Liver (tissue), 3 donors: Measurements from ENCODE around the gene B3GAT2.

Source experiments
- FOXA2 ChIP-seq: IDR thresholded peaks from 2 replicates; pipeline ENCODE4 v1.6.1; 2016; ENCODE audit warnings: antibody characterized with exemption
- GABPA ChIP-seq, 2 donors: IDR thresholded peaks in 1 of 2; conservative IDR thresholded peaks in 1 of 2; 2 replicates each; pipeline ENCODE4 v1.6.1; 2016; ENCODE audit warnings: antibody characterized with exemption in 2 of 2, mild to moderate bottlenecking in 1 of 2, moderate library complexity in 1 of 2
- NR2F2 ChIP-seq: IDR thresholded peaks from 2 replicates; pipeline ENCODE4 v1.6.1; 2016; ENCODE audit warnings: antibody characterized with exemption
- RXRA ChIP-seq, 2 donors: IDR thresholded peaks; 2 replicates each; pipeline ENCODE4 v1.6.1; 2017 to 2018; ENCODE audit warnings: antibody characterized with exemption in 2 of 2, mild to moderate bottlenecking in 1 of 2
- SP1 ChIP-seq: IDR thresholded peaks from 2 replicates; pipeline ENCODE4 v1.6.1; 2018; ENCODE audit warnings: antibody characterized with exemption, mild to moderate bottlenecking
- TAF1 ChIP-seq: conservative IDR thresholded peaks from 2 replicates; pipeline ENCODE4 v1.6.1; 2016; ENCODE audit warnings: antibody characterized with exemption, mild to moderate bottlenecking
- YY1 ChIP-seq: IDR thresholded peaks from 2 replicates; pipeline ENCODE4 v1.6.1; 2016; ENCODE audit warnings: antibody characterized with exemption, mild to moderate bottlenecking
- TF ChIP-seq, protein P1 (sequence below): fragments of 150-350 bp; IDR thresholded peaks from 2 replicates; pipeline ENCODE4 v1.5.1; 2017; ENCODE audit warnings: improper control_type of control experiment, low read depth, low read length; ENCODE audit not compliant: missing input control
- TF ChIP-seq, protein P2 (sequence below): IDR thresholded peaks from 2 replicates; pipeline ENCODE4 v1.6.1; 2016; ENCODE audit warnings: antibody characterized with exemption, mild to moderate bottlenecking
- TF ChIP-seq, protein P3 (sequence below): IDR thresholded peaks from 2 replicates; pipeline ENCODE4 v1.6.1; 2016; ENCODE audit warnings: antibody characterized with exemption
- TF ChIP-seq, protein P4 (sequence below): IDR thresholded peaks from 2 replicates; pipeline ENCODE4 v1.6.1; 2016; ENCODE audit warnings: antibody characterized with exemption
- TF ChIP-seq, protein P5 (sequence below): IDR thresholded peaks from 2 replicates; pipeline ENCODE4 v1.6.1; 2016; ENCODE audit warnings: antibody characterized with exemption
- donor health status: healthy.
- donor health status: healthy.

DNA sequence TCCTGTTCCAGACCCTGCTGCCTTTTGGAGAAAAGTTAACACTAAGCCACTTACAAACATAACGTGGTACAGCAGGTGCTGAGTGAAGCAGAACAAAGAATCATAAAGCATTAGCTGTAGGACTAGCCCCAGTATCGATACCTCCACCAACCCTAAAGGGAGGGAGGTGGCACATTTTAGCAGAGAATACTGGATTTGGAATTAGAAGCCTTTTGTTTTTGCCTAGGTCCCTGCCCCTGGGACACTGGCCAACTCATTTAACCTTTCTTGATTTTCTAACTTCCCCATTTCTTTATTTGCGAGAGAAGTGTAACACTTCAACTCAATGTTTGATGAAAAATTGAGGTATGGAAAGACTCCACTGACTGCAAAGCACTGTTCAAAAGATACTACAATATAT lies 93.5 kb downstream of the B3GAT2 start:
- TF ChIP-seq, protein P1, sequence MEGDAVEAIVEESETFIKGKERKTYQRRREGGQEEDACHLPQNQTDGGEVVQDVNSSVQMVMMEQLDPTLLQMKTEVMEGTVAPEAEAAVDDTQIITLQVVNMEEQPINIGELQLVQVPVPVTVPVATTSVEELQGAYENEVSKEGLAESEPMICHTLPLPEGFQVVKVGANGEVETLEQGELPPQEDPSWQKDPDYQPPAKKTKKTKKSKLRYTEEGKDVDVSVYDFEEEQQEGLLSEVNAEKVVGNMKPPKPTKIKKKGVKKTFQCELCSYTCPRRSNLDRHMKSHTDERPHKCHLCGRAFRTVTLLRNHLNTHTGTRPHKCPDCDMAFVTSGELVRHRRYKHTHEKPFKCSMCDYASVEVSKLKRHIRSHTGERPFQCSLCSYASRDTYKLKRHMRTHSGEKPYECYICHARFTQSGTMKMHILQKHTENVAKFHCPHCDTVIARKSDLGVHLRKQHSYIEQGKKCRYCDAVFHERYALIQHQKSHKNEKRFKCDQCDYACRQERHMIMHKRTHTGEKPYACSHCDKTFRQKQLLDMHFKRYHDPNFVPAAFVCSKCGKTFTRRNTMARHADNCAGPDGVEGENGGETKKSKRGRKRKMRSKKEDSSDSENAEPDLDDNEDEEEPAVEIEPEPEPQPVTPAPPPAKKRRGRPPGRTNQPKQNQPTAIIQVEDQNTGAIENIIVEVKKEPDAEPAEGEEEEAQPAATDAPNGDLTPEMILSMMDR, result no peak
- TF ChIP-seq, protein P2, sequence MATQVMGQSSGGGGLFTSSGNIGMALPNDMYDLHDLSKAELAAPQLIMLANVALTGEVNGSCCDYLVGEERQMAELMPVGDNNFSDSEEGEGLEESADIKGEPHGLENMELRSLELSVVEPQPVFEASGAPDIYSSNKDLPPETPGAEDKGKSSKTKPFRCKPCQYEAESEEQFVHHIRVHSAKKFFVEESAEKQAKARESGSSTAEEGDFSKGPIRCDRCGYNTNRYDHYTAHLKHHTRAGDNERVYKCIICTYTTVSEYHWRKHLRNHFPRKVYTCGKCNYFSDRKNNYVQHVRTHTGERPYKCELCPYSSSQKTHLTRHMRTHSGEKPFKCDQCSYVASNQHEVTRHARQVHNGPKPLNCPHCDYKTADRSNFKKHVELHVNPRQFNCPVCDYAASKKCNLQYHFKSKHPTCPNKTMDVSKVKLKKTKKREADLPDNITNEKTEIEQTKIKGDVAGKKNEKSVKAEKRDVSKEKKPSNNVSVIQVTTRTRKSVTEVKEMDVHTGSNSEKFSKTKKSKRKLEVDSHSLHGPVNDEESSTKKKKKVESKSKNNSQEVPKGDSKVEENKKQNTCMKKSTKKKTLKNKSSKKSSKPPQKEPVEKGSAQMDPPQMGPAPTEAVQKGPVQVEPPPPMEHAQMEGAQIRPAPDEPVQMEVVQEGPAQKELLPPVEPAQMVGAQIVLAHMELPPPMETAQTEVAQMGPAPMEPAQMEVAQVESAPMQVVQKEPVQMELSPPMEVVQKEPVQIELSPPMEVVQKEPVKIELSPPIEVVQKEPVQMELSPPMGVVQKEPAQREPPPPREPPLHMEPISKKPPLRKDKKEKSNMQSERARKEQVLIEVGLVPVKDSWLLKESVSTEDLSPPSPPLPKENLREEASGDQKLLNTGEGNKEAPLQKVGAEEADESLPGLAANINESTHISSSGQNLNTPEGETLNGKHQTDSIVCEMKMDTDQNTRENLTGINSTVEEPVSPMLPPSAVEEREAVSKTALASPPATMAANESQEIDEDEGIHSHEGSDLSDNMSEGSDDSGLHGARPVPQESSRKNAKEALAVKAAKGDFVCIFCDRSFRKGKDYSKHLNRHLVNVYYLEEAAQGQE, result no peak
- TF ChIP-seq, protein P3, sequence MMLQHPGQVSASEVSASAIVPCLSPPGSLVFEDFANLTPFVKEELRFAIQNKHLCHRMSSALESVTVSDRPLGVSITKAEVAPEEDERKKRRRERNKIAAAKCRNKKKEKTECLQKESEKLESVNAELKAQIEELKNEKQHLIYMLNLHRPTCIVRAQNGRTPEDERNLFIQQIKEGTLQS, result no peak
- TF ChIP-seq SP1, result no peak
- no peak for TF ChIP-seq FOXA2
- TF ChIP-seq, protein P4, sequence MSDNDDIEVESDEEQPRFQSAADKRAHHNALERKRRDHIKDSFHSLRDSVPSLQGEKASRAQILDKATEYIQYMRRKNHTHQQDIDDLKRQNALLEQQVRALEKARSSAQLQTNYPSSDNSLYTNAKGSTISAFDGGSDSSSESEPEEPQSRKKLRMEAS, result no peak
- no peak for TF ChIP-seq TAF1
- no peak for TF ChIP-seq YY1
- no peak for TF ChIP-seq GABPA (IDR thresholded peaks at IDR 0.05 in 1 of 2, conservative IDR thresholded peaks at IDR 0.05 in 1 of 2)
- TF ChIP-seq, protein P5, sequence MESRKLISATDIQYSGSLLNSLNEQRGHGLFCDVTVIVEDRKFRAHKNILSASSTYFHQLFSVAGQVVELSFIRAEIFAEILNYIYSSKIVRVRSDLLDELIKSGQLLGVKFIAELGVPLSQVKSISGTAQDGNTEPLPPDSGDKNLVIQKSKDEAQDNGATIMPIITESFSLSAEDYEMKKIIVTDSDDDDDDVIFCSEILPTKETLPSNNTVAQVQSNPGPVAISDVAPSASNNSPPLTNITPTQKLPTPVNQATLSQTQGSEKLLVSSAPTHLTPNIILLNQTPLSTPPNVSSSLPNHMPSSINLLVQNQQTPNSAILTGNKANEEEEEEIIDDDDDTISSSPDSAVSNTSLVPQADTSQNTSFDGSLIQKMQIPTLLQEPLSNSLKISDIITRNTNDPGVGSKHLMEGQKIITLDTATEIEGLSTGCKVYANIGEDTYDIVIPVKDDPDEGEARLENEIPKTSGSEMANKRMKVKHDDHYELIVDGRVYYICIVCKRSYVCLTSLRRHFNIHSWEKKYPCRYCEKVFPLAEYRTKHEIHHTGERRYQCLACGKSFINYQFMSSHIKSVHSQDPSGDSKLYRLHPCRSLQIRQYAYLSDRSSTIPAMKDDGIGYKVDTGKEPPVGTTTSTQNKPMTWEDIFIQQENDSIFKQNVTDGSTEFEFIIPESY, result no peak
- no peak for TF ChIP-seq NR2F2
- no peak for TF ChIP-seq RXRA (IDR thresholded peaks at IDR 0.05)
